ENCODE data around the gene NRXN3. TPM values are rescaled to one million over a fixed set of nuclear protein-coding genes. Genes with fewer than 3 reads are reported as not detected.

Gene NRXN3
- polyA plus RNA-seq, 1 donor from 2014 or later: 110 TPM

- Histone ChIP-seq H3K27me3 (ENCODE audit: insufficient read depth, low read depth, low read length) (no peaks in the 10 kb centered on the region), H3K9me3 (ENCODE audit: low read length) (no peaks in the 10 kb centered on the region), H2AFZ (ENCODE audit: low read depth, low read length) (no peak overlapping the region), H3K36me3 (ENCODE audit: insufficient read depth, low read length) (no peaks in the 10 kb centered on the region), H3F3A (ENCODE audit: insufficient read depth, low read length, poor library complexity, severe bottlenecking) (no peaks in the 10 kb centered on the region), H3K9ac (ENCODE audit: low read length) (no peak overlapping the region), H3K27ac (ENCODE audit: low read length) (no peak overlapping the region), H3K4me3 (ENCODE audit: low read length) (no peak overlapping the region), H3K9me2 (ENCODE audit: insufficient read depth, low read length) (no peaks in the 10 kb centered on the region), H3K79me2 (replicated peaks; ENCODE audit: insufficient read depth, low read length) (peaks cover under 1% of the 10 kb centered on the region), H4K20me1 (ENCODE audit: insufficient read depth) (no peaks in the 10 kb centered on the region), H3K4me2 (ENCODE audit: low read length) (no peak overlapping the region)
- TF ChIP-seq EZH2 (IDR thresholded peaks at IDR 0.05; ENCODE audit: borderline replicate concordance, insufficient read depth, low read length, poor library complexity, severe bottlenecking) (no peak), EP300 (conservative IDR thresholded peaks at IDR 0.05; ENCODE audit: poor library complexity, severe bottlenecking) (no peak)
These were observed 1370.2 kb downstream of the NRXN3 start for GRCh38 chr14:79540394-79540793.

GRCh38 chr14:79542121-79542520, 1371.9 kb downstream of the NRXN3 start:
- Histone ChIP-seq H3K27ac (ENCODE audit: low read length) (no peak overlapping the region), H3K27me3 (ENCODE audit: insufficient read depth, low read depth, low read length) (no peaks in the 10 kb centered on the region), H3K4me2 (ENCODE audit: low read length) (no peak overlapping the region), H3K9me3 (ENCODE audit: low read length) (no peaks in the 10 kb centered on the region), H3K9ac (ENCODE audit: low read length) (no peak overlapping the region), H3K79me2 (replicated peaks; ENCODE audit: insufficient read depth, low read length) (peaks cover 3% of the 10 kb centered on the region), H3K4me3 (ENCODE audit: low read length) (no peak overlapping the region), H3F3A (ENCODE audit: insufficient read depth, low read length, poor library complexity, severe bottlenecking) (no peaks in the 10 kb centered on the region), H4K20me1 (ENCODE audit: insufficient read depth) (no peaks in the 10 kb centered on the region), H2AFZ (ENCODE audit: low read depth, low read length) (no peak overlapping the region), H3K36me3 (ENCODE audit: insufficient read depth, low read length) (no peaks in the 10 kb centered on the region), H3K9me2 (ENCODE audit: insufficient read depth, low read length) (no peaks in the 10 kb centered on the region)
- TF ChIP-seq EZH2 (IDR thresholded peaks at IDR 0.05; ENCODE audit: borderline replicate concordance, insufficient read depth, low read length, poor library complexity, severe bottlenecking): no peak

- H2AFZ ChIP-seq (ENCODE audit: low read depth, low read length): no peak overlapping the region
- TF ChIP-seq EZH2 (IDR thresholded peaks at IDR 0.05; ENCODE audit: borderline replicate concordance, insufficient read depth, low read length, poor library complexity, severe bottlenecking) (no peak), MXI1 (conservative IDR thresholded peaks at IDR 0.05; ENCODE audit: poor library complexity, severe bottlenecking) (no peak), TAF1 (IDR thresholded peaks at IDR 0.05; ENCODE audit: low read depth) (no peak), REST (IDR thresholded peaks at IDR 0.05; ENCODE audit: borderline replicate concordance) (no peak), POLR2AphosphoS5 (IDR thresholded peaks at IDR 0.05) (no peak)
- H3K27ac ChIP-seq (ENCODE audit: low read length): no peak overlapping the region
- no peaks in the 10 kb centered on the region for H4K20me1 ChIP-seq (ENCODE audit: insufficient read depth)
- no peak overlapping the region for H3K4me3 ChIP-seq (ENCODE audit: low read length)
- H3K9me2 ChIP-seq (ENCODE audit: insufficient read depth, low read length): no peaks in the 10 kb centered on the region
- peaks cover 3% of the 10 kb centered on the region for H3K79me2 ChIP-seq (replicated peaks; ENCODE audit: insufficient read depth, low read length)
- no peak overlapping the region for H3K4me2 ChIP-seq (ENCODE audit: low read length)
- H3F3A ChIP-seq (ENCODE audit: insufficient read depth, low read length, poor library complexity, severe bottlenecking): no peaks in the 10 kb centered on the region
- H3K36me3 ChIP-seq (ENCODE audit: insufficient read depth, low read length): no peaks in the 10 kb centered on the region
- H3K9ac ChIP-seq (ENCODE audit: low read length): no peak overlapping the region
- H3K27me3 ChIP-seq (ENCODE audit: insufficient read depth, low read depth, low read length): no peaks in the 10 kb centered on the region
- H3K9me3 ChIP-seq (ENCODE audit: low read length): no peaks in the 10 kb centered on the region
These were observed 1373.2 kb downstream of the NRXN3 start for GRCh38 chr14:79543348-79543747.
